GM19351 (cell line): ENCODE measurements around the gene ZBTB42.

Source experiments
- ATAC-seq: cut with Tn5 transposase; IDR thresholded peaks from one replicate; pipeline ENCODE4 v1.9.1; 2021; ENCODE audit warnings: mild to moderate bottlenecking, moderate library complexity; ENCODE audit not compliant: unreplicated experiment

Gene ZBTB42

DNA sequence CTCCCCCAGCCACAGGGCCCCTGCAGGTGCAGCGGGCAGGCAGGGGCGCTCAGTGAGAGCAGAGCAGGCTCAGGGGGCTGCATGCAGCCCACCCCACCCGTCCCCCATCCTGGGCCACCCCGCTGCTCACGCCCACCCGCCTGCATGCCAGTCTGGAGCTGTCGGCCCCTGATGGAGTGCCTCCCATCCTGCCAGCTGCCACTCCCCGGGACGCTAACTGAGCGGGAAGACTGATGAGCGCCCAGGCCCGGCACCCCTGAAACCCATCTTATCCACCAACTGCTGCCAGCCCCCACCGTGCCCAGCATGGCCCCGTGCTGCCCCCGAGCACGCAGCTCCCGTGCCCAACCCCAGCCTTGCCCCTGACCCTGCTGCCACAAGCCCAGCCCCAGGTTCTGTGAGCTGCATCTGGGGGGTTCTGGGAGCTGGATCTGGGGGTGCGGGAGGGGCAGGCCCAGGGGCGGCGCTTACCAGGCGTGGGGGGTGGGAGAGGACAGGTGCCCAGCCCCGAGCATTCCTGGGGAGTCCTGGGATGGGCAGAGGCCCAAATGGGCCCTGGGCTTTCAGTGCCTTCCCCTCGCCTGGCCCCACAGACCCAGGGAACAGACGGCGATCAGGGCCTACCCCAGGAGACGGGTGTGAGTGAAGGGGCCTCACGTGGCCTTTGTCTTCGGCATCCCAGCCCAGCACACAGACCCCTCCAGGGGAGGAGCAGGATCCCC, 18.7 kb upstream of the ZBTB42 start:
- no peak for ATAC-seq

GRCh38 chr14:104782808-104783139, 18.1 kb upstream of the ZBTB42 start:
- no peak for ATAC-seq

- no peak for ATAC-seq
Measured at GRCh38 chr14:104783484-104784217, 17.2 kb upstream of the ZBTB42 start.

- no peak for ATAC-seq
Measured at GRCh38 chr14:104784218-104784568, 16.7 kb upstream of the ZBTB42 start.

DNA sequence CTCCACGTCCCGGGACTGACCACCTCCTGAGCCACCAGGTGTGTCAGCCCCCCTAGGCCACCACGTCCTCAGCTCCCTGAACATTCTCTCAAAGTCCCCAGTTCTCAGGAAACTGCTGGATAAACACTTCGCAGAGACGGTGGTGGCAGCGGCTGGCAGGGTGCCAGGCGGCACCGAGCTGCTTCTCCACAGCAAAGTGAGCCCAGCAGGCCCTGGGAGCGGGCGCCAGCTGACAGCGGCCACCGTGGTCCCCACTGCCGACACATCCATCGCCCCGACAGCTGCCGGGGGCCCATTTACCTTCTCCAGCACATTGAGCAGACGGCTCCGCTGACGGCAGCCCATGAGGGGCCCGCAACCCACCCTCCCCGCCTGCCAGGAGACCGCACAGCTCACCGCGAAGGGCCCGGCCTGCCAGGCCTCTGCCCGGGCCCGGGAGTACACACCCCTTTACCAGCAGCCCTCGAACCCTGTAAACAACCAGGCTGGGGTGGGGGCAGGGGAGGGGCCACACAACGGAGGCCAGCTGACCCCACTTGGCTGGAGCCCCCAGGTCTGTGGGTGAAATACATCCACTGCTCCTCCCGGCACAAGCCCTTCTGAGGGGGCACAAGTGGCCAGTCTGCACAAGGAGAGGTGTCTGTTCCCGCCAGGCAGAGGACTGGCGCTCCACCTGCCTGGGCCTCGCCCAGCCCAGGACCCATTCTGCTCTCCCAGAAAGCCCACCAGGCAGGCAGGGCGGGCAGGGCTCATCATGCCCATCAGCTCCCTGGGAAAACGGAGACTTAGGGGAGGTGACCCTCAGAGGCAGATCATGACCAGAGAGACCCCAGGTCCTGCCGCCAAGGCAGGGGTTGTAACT, 15.8 kb upstream of the ZBTB42 start:
- no peak for ATAC-seq

- ATAC-seq: no peak
Measured at GRCh38 chr14:104785708-104786080, 15.2 kb upstream of the ZBTB42 start.

DNA sequence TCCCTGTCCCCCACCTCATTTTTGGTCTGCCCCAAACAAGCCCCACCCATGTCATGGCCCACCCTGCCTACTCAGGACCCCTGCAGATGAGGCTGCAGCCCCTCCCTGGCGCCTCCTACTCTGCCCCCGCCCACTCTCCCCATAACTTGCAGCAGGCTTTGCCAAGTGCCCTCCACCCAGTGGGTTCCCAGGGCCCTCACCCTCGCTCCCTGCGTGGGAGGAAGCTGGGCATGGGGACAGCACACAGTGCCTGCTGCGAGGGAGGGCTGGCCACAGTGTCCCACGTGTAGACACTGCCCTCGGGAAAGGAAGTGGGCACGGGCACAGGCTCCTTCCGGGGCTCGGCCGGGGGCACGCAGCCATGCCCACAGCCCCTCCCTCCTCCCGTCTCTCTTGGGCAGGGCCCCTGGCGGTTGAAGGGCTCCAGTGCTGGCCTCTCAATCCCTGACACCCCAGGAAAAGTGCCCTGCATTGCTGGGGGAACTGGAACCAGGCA, 14.8 kb upstream of the ZBTB42 start:
- ATAC-seq: no peak

GRCh38 chr14:104786726-104787675, 13.9 kb upstream of the ZBTB42 start:
- ATAC-seq: no peak

DNA sequence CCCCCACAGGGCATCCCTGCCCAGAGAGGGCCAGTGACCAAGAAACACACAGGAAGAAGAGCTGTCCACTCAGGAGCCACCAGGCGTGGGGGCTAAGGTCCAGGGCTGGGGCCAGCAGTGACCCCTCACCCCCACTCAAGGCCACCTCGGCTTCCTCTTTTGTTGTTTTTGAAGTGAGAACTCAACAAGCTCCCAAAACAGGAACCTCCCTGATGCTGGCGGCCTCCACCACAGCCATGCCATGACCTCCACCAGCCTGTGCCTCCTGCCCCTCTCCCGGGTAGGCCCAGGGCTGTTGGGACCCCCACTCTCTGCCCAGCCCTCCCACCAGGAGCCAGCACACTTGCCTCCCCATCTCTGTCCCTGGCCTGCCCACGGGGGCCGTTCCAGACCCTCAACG, 13.2 kb upstream of the ZBTB42 start:
- no peak for ATAC-seq

DNA sequence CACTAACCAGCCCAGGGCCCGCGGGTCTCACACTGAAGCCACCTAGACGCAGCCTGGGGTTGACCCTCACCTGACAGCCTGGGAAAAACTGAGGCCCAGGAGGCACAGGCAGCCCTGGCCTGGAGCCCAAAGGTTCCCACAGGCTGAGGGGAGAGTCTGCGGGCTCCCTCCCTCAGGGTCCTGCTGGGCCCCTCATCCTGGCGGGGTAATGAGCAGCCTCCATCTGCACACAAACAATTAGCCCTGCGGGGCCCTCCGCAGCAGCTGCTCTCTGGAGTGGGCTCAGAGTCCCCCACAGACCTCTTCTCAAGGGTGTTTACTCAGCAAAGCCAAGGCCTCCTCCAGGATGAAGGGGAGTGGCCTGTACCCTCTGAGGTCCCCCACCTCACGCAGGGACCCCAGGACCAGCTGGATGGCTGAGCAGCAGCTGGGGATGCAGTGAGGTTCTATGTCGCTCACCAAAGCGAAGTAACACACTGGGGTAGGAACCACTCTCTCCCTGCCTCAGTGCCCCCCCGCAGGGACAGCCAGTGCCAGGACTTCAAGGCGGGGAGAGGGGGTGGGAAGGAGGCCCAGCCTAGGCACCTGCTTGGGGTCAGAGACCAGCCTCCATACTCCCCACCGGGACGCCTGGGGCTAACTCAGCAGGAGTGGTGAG, 12.6 kb upstream of the ZBTB42 start:
- ATAC-seq: no peak

- ATAC-seq: no peak
Measured at GRCh38 chr14:104788873-104789663, 11.8 kb upstream of the ZBTB42 start.

DNA sequence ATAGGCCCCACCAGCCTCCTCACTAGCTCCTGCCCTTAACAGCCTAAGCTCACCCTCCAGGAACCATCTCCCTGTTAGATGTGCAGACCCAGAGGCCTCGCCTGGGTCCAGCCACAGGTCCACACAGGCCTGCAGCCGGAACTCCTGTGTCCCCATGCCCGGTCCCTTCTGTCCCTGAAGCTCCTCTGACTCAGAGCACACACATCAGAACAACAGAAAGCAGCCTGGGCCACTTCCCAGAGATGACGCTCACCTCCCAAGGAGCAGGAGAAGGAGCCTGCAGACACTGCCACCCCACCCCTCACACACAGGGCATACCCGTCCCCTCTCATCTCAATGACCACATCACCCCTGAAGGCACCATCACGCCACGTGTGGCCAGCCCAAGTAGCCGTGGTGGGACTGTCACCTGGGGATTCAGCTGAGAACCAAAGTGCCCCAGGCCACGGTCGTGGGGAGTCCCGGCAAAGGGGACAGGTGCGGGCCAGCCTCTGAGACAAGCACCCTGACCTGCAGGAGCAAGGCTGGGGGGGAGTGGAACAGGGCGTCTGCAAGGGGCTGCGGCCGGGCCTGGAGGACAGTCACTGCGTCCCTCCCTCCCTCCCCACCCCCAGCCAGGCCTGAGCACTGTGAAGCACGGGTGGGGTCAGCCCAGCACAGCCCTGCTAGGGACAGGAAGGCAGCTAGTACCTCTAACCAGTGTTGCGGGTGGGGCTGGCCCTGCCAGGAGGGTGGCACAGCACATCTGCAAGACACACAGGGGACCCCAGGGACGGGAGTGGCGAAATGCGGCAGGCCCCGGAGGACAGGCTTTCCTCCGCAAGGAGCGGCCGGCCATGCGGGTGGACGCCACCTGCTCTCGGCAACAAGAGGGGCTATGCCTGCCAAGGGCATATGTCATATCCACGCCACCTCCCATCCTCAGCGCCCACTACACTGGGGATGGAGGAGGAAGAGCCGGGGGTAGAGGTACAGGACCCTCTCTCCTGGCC, 10.9 kb upstream of the ZBTB42 start:
- ATAC-seq: no peak

DNA sequence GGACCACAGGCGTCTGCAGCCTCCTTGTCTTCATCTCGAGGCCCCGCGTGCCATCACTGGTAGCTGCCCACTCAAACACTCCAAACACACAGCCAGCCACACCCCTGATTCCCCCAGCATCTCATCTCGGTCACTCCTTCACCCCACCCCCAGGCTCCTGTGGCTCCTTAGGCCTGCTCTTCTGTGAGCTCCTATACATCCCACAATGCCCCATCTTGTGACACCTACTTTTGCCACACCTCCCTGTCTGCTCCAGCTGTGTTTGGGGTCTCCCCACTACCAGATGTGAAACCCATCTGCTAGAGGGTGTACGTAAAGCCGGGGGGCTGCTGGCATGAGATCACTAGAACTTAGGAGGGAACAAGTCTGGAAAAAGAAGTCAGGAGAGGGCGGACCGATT, 9.5 kb upstream of the ZBTB42 start:
- no peak for ATAC-seq

- ATAC-seq: no peak
Measured at GRCh38 chr14:104792101-104792884, 8.6 kb upstream of the ZBTB42 start.

GRCh38 chr14:104792945-104793702, 7.8 kb upstream of the ZBTB42 start:
- ATAC-seq: no peak

DNA sequence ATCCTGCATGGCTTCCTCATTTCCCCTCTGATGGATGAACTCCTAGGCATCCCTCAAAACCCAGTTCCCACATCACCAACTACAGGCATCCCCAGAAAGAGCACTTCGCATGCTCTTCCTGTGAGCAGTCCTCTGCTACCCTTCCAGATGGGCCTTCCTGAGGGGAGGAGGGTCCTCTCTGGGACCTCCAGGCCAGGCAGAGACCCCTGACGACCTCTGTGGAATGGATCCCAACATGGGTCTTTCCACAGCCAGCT, 7.3 kb upstream of the ZBTB42 start:
- no peak for ATAC-seq

- ATAC-seq: no peak
Measured at GRCh38 chr14:104794099-104794498, 6.8 kb upstream of the ZBTB42 start.
